Uterus (tissue), 2 donors: ENCODE results near the gene GMEB2.

Source experiments
- CTCF ChIP-seq, 4 experiments: fragments of 200-600 bp in 2 of 4; fragments of 450-650 bp in 2 of 4; sonication (generic) in 2 of 4; IDR thresholded peaks; one replicate each; pipeline ENCODE4 v1.5.1; 2016 to 2019; ENCODE audit warnings: antibody characterized with exemption in 4 of 4, mild to moderate bottlenecking in 2 of 4, moderate library complexity in 1 of 4
- POLR2A ChIP-seq, 2 donors: fragments of 450-650 bp; IDR thresholded peaks; one replicate each; pipeline ENCODE4 v1.6.1; 2016; ENCODE audit warnings: antibody characterized with exemption in 2 of 2, mild to moderate bottlenecking in 1 of 2, moderate library complexity in 1 of 2

GRCh38 chr20:63659370-63659769 lies 32.5 kb upstream of the GMEB2 start:
- TF ChIP-seq CTCF (IDR thresholded peaks at IDR 0.05) (no peak), POLR2A (IDR thresholded peaks at IDR 0.05) (no peak)
